Esophagus muscularis mucosa (tissue), 3 donors: Measurements from ENCODE around the gene AGBL5.

Experiments used
- CTCF ChIP-seq, 3 experiments: fragments of 200-600 bp in 2 of 3; fragments of 450-650 bp in 1 of 3; sonication (generic) in 2 of 3; IDR thresholded peaks; one replicate each; pipeline ENCODE4 v1.5.1; 2017 to 2019; ENCODE audit warnings: antibody characterized with exemption in 3 of 3, mild to moderate bottlenecking in 2 of 3, moderate library complexity in 1 of 3
- POLR2A ChIP-seq: fragments of 450-650 bp; IDR thresholded peaks from one replicate; pipeline ENCODE4 v1.6.1; 2017; ENCODE audit warnings: antibody characterized with exemption, moderate library complexity, mild to moderate bottlenecking, low read depth

- TF ChIP-seq CTCF (IDR thresholded peaks at IDR 0.05) (no peak), POLR2A (no peak)
Observed at GRCh38 chr2:27080140-27080469, 28.6 kb downstream of the AGBL5 start.
